ENCODE results near the gene BEGAIN. TPM values are rescaled to one million over a fixed set of nuclear protein-coding genes. Genes with fewer than 3 reads are reported as not detected.

The BEGAIN gene
- total RNA-seq, 1 donor from 2014 or later = 0.54 TPM

GRCh38 chr14:100538351-100539002, 48.7 kb downstream of the BEGAIN start:
- H3K27ac ChIP-seq (ENCODE audit: low read depth, low read length) = no peak overlapping the region
- no peak overlapping the region for H2AFZ ChIP-seq (ENCODE audit: low read depth, low read length)
- H3K4me1 ChIP-seq (ENCODE audit: insufficient read depth, low read length) = peaks cover 6% of the 10 kb centered on the region
- Mint-ChIP-seq H3K4me3 (ENCODE audit: unreplicated experiment) (no peak overlapping the region), H3K9me3 (ENCODE audit: unreplicated experiment) (no peaks in the 10 kb centered on the region), H3K4me1 (ENCODE audit: low read depth, unreplicated experiment) (peaks cover 8% of the 10 kb centered on the region), H3K36me3 (ENCODE audit: low read depth, unreplicated experiment) (no peaks in the 10 kb centered on the region), H3K27ac (ENCODE audit: unreplicated experiment) (no peak overlapping the region), H3K27me3 (ENCODE audit: low read depth, unreplicated experiment) (peaks cover 12% of the 10 kb centered on the region)
- no peaks in the 10 kb centered on the region for H3K79me2 ChIP-seq (ENCODE audit: insufficient read depth, low read length)
- H3K4me2 ChIP-seq (ENCODE audit: low read length) = no peak overlapping the region
- H3K27me3 ChIP-seq (ENCODE audit: insufficient read depth, low read length) = no peaks in the 10 kb centered on the region
- no peak for DNase-seq (ENCODE audit: low read depth)
- no peak overlapping the region for H3K4me3 ChIP-seq (ENCODE audit: insufficient read depth, low read depth, low read length)
- no peak for TF ChIP-seq EZH2 (IDR thresholded peaks at IDR 0.05; ENCODE audit: insufficient read depth, low read length)
- TF ChIP-seq CTCF (IDR thresholded peaks at IDR 0.05; ENCODE audit: insufficient read depth, low read depth, low read length) = no peak
- no peak for FAIRE-seq
- no peak overlapping the region for H3K9ac ChIP-seq (ENCODE audit: low read length)
- H3K9me3 ChIP-seq (ENCODE audit: insufficient read depth, low read depth, low read length) = no peaks in the 10 kb centered on the region
- no peaks in the 10 kb centered on the region for H4K20me1 ChIP-seq (ENCODE audit: insufficient read depth, low read length)
- no peaks in the 10 kb centered on the region for H3K36me3 ChIP-seq (ENCODE audit: insufficient read depth, low read length)

DNA sequence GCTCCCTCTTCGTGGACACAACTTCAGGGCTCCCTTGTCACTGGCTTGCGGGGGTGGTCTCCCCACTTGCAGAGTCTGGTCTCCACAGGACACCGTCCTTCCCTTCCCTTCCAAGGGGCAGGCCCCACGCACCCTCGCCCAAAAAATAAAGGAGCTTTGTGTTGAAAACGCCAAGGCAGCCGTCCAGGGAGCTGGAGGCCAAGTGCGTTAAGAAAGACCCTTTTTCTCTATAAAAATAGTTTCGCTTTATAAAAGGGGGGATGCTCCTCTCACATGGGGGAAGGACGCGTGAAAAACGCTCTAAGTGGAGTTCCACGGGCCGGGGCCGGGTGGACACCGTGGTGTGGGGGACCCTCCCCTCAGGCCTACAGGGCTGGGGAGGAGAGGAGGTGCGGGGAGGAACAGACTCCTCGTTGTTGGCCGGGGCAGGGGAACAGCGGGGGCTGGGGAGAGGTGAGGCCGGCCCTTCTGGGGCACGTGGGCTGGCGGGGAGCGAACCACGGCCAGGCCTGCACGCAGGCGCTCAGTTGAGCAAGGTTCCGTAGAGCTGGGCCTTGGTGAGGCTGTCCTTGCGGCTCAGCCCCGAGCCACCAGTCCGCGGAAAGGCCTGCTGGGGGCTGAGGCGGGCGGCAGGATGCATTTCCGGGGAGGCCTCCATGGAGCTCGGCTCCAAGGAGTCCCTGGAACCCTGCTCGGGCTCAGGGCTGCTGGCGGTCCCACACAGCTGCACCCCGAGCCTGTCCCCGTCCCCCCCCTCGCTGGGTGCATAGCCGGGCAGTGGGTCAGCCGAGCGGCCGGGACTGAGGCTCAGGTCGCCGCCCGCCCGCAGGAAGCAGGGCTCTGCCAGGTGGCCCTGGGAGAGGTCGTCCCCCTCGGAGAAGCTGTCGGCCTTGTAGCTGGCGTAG, 49.5 kb downstream of the BEGAIN start:
- no peaks in the 10 kb centered on the region for H4K20me1 ChIP-seq (ENCODE audit: insufficient read depth, low read length)
- Mint-ChIP-seq H3K27me3 (ENCODE audit: low read depth, unreplicated experiment) (peaks cover 8% of the 10 kb centered on the region), H3K27ac (ENCODE audit: unreplicated experiment) (no peak overlapping the region), H3K4me3 (ENCODE audit: unreplicated experiment) (no peak overlapping the region), H3K9me3 (ENCODE audit: unreplicated experiment) (no peaks in the 10 kb centered on the region), H3K36me3 (ENCODE audit: low read depth, unreplicated experiment) (no peaks in the 10 kb centered on the region), H3K4me1 (ENCODE audit: low read depth, unreplicated experiment) (peaks cover 12% of the 10 kb centered on the region)
- no peak overlapping the region for H3K4me2 ChIP-seq (ENCODE audit: low read length)
- no peaks in the 10 kb centered on the region for H3K79me2 ChIP-seq (ENCODE audit: insufficient read depth, low read length)
- no peak overlapping the region for H3K9ac ChIP-seq (ENCODE audit: low read length)
- H2AFZ ChIP-seq (ENCODE audit: low read depth, low read length) = no peak overlapping the region
- H3K9me3 ChIP-seq (ENCODE audit: insufficient read depth, low read depth, low read length) = no peaks in the 10 kb centered on the region
- H3K36me3 ChIP-seq (ENCODE audit: insufficient read depth, low read length) = no peaks in the 10 kb centered on the region
- no peak for DNase-seq (ENCODE audit: low read depth)
- H3K4me1 ChIP-seq (ENCODE audit: insufficient read depth, low read length) = peaks cover 7% of the 10 kb centered on the region
- no peak for TF ChIP-seq EZH2 (IDR thresholded peaks at IDR 0.05; ENCODE audit: insufficient read depth, low read length)
- no peak for TF ChIP-seq CTCF (IDR thresholded peaks at IDR 0.05; ENCODE audit: insufficient read depth, low read depth, low read length)
- H3K27me3 ChIP-seq (ENCODE audit: insufficient read depth, low read length) = no peaks in the 10 kb centered on the region
- FAIRE-seq = no peak
- H3K27ac ChIP-seq (ENCODE audit: low read depth, low read length) = no peak overlapping the region
- no peak overlapping the region for H3K4me3 ChIP-seq (ENCODE audit: insufficient read depth, low read depth, low read length)

Data from astrocyte (in vitro differentiated cells and primary cell).